ENCODE measurements around the gene MAP3K1.
A peak's percentile ranks its signal among the peaks of the same experiment; 100 is the strongest.

MAP3K1 gene

GRCh38 chr5:56900858-56901578, 85.7 kb downstream of the MAP3K1 start:
- TF ChIP-seq ZNF366 (tag by site-specific recombination; conservative IDR thresholded peaks at IDR 0.05): peak; percentile 97
- peak; percentile 91 for TF ChIP-seq ZNF654 (tag by site-specific recombination; IDR thresholded peaks at IDR 0.05; ENCODE audit: low read depth)
- 0 out of 2 replicates have a peak, but pooled peaks have one; percentile 50 for TF ChIP-seq CTCF (tag by site-specific recombination; IDR thresholded peaks at IDR 0.05)
- no peak for TF ChIP-seq ZNF416 (tag by site-specific recombination; IDR thresholded peaks at IDR 0.05)
- TF ChIP-seq ZNF660 (tag by site-specific recombination; IDR thresholded peaks at IDR 0.05): peak; percentile 77
- peak; percentile 33; the same call in 1 of the 2 replicates for TF ChIP-seq ZBTB17 (tag by site-specific recombination; IDR thresholded peaks at IDR 0.05)
- ChIA-PET CTCF (interaction anchor here (0.5 to 3.7 kb wide), 40 partner anchors 10 to 966 kb away, joined by 3 to 44 read pairs (median 4); no protein-coding TSS in a partner anchor), POLR2A (no interaction called here)
- Histone ChIP-seq H3K4me1 (ENCODE audit: control insufficient read depth, insufficient read depth, low read length) (no peaks in the 10 kb centered on the region), H3K36me3 (ENCODE audit: control insufficient read depth in 2 of 2, insufficient read depth in 1 of 2, low read length in 2 of 2) (no peaks in the 10 kb centered on the region), H3K9me3 (ENCODE audit: control insufficient read depth, insufficient read depth, low read depth, low read length) (no peaks in the 10 kb centered on the region), H3K27ac (ENCODE audit: extremely low read depth, low read depth, low read length) (no peak overlapping the region), H3K4me3 (ENCODE audit: low read depth, low read length) (no peak overlapping the region)

GRCh38 chr5:56908942-56909293, 93.6 kb downstream of the MAP3K1 start:
- POLR2A ChIA-PET: interaction anchor here (3.4 kb wide), 1 partner anchor 264 kb away, joined by 25 read pairs; the partner anchor contains the start of gene GPBP1
- Histone ChIP-seq H3K4me3 (ENCODE audit: low read depth, low read length) (peak overlapping the region; percentile 88), H3K36me3 (ENCODE audit: control insufficient read depth in 2 of 2, insufficient read depth in 1 of 2, low read length in 2 of 2) (no peaks in the 10 kb centered on the region), H3K4me1 (ENCODE audit: control insufficient read depth, insufficient read depth, low read length) (no peaks in the 10 kb centered on the region), H3K27ac (ENCODE audit: extremely low read depth, low read depth, low read length) (peak overlapping the region; percentile 92), H3K9me3 (ENCODE audit: control insufficient read depth, insufficient read depth, low read depth, low read length) (no peaks in the 10 kb centered on the region)
- TF ChIP-seq HOXA7 (CRISPR knock-in tag; IDR thresholded peaks at IDR 0.05; ENCODE audit: borderline replicate concordance) (no peak), ZNF174 (tag by site-specific recombination; IDR thresholded peaks at IDR 0.05) (no peak), ZNF266 (tag by site-specific recombination; IDR thresholded peaks at IDR 0.05; ENCODE audit: low read depth) (no peak), ZNF529 (tag by site-specific recombination; IDR thresholded peaks at IDR 0.05; ENCODE audit: insufficient replicate concordance) (no peak), ELK4 (IDR thresholded peaks at IDR 0.05; ENCODE audit: borderline replicate concordance, low read depth, low read length) (no peak), TRIM28 (IDR thresholded peaks at IDR 0.05; ENCODE audit: borderline replicate concordance, low read length) (0 out of 2 replicates have a peak, but pooled peaks have one; percentile 26), ZNF488 (tag by site-specific recombination; IDR thresholded peaks at IDR 0.05) (no peak), BCL6B (tag by site-specific recombination; IDR thresholded peaks at IDR 0.05) (no peak), ZNF26 (tag by site-specific recombination; IDR thresholded peaks at IDR 0.05) (no peak), ZNF785 (tag by site-specific recombination; IDR thresholded peaks at IDR 0.05) (no peak), ZNF830 (tag by site-specific recombination; IDR thresholded peaks at IDR 0.05; ENCODE audit: low read depth) (no peak), ZNF391 (tag by site-specific recombination; IDR thresholded peaks at IDR 0.05; ENCODE audit: borderline replicate concordance, low read depth) (no peak), SP2 (tag by site-specific recombination; IDR thresholded peaks at IDR 0.05) (no peak), GLIS1 (tag by site-specific recombination; IDR thresholded peaks at IDR 0.05) (no peak), TCF7L2 (IDR thresholded peaks at IDR 0.05; ENCODE audit: borderline replicate concordance, low read depth, low read length) (no peak), ZBTB17 (tag by site-specific recombination; IDR thresholded peaks at IDR 0.05) (peak; percentile 95; the same call in 1 of the 2 replicates), ZBTB20 (tag by site-specific recombination; IDR thresholded peaks at IDR 0.05) (peak; percentile 92)
- CTCF ChIA-PET: interaction anchor here (1.0 to 1.3 kb wide), 2 partner anchors 9 to 645 kb away, joined by 3 to 5 read pairs; no protein-coding TSS in a partner anchor
